HepG2 (cell line): Measurements from ENCODE around the gene BABAM2. TPM values are rescaled to one million over a fixed set of nuclear protein-coding genes. Genes with fewer than 3 reads are reported as not detected.

Experiments used
- ATAC-seq: fragments of 200-7000 bp; cut with Tn5 transposase; 3 replicates; pipeline ENCODE4 v1.9.1; 2020; ENCODE audit warnings: mild to moderate bottlenecking, moderate library complexity
- BruUV-seq: library from RNA; stranded (reverse); fragments of 400-500 nt; replicated peaks from 2 replicates; lab custom pipeline; 2021; lab: Mats Ljungman, UMichigan
- CTCF ChIA-PET: fragments of 300-600 bp; formaldehyde crosslinking; extraction: SDS; loops from one replicate; lab custom pipeline; 2021; ENCODE audit warnings: low total read pairs, inconsistent platforms, low intra/inter-chr PET ratio; lab: Yijun Ruan, JAX
- POLR2A ChIA-PET: fragments of 350-600 bp; sonication (Branson Sonifier 250); formaldehyde crosslinking; loops from one replicate; lab custom pipeline; 2020; ENCODE audit warnings: antibody characterized with exemption, inconsistent platforms; lab: Yijun Ruan, JAX
- DNase-seq: peaks from one replicate; pipeline ENCODE4 v3.0.0-alpha.2; 2015; ENCODE audit warnings: low spot score
- FAIRE-seq: peaks from 3 replicates; lab custom pipeline; 2011; peaks lifted over from hg19 to GRCh38; lab: Jason Lieb, UNC
- H2AFZ ChIP-seq: one replicate; pipeline ENCODE4 v1.6.1; 2011; ENCODE audit warnings: low read length, inconsistent platforms
- H3K27ac ChIP-seq: fragments of 300-600 bp; 3 replicates; pipeline ENCODE4 v1.8.0; 2011; ENCODE audit warnings: mixed run types, mild to moderate bottlenecking, mixed read lengths, low read length, inconsistent platforms; ENCODE audit not compliant: insufficient read depth; ENCODE audit errors: extremely low read length
- H3K27me3 ChIP-seq, 2 experiments: fragments of 200-600 bp in 1 of 2; 2 replicates in 1 of 2; 3 replicates in 1 of 2; pipeline versions ENCODE4 v1.6.0 to v1.8.0; 2011; ENCODE audit warnings: low read length in 2 of 2, mild to moderate bottlenecking in 2 of 2, moderate library complexity in 2 of 2, inconsistent platforms in 1 of 2; ENCODE audit not compliant: insufficient read depth in 2 of 2, control insufficient read depth in 1 of 2
- H3K36me3 ChIP-seq, 2 experiments: fragments of 200-600 bp in 1 of 2; replicated peaks in 1 of 2; 2 replicates in 1 of 2; 3 replicates in 1 of 2; pipeline versions ENCODE4 v1.5.1 to v1.8.0; 2011; ENCODE audit warnings: low read length in 2 of 2, inconsistent platforms in 1 of 2; ENCODE audit not compliant: insufficient read depth in 2 of 2, control insufficient read depth in 1 of 2
- H3K4me1 ChIP-seq: 2 replicates; pipeline ENCODE4 v1.5.1; 2012; ENCODE audit warnings: low read length, inconsistent platforms; ENCODE audit not compliant: insufficient read depth
- H3K4me2 ChIP-seq: 2 replicates; pipeline ENCODE4 v1.6.0; 2011; ENCODE audit warnings: low read depth, low read length, inconsistent platforms
- H3K4me3 ChIP-seq, 3 experiments: fragments of 200-600 bp in 1 of 3; sonication (generic), shearing (Covaris generic) in 1 of 3; replicated peaks in 1 of 3; 2 replicates each; pipeline ENCODE4 v1.5.1; 2011 to 2016; ENCODE audit warnings: low read length in 3 of 3, inconsistent platforms in 2 of 3, low read depth in 2 of 3, mild to moderate bottlenecking in 2 of 3, control low read depth in 1 of 3, mixed read lengths in 1 of 3; ENCODE audit not compliant: insufficient read depth in 1 of 3
- H3K79me2 ChIP-seq: one replicate; pipeline ENCODE4 v1.6.1; 2011; ENCODE audit warnings: low read length, inconsistent platforms; ENCODE audit not compliant: insufficient read depth
- H3K9ac ChIP-seq: 2 replicates; pipeline ENCODE4 v1.6.0; 2011; ENCODE audit warnings: mild to moderate bottlenecking, low read depth, low read length, inconsistent platforms; ENCODE audit not compliant: insufficient read depth
- H3K9me3 ChIP-seq: 2 replicates; pipeline ENCODE4 v1.5.1; 2012; ENCODE audit warnings: mild to moderate bottlenecking, low read length
- H4K20me1 ChIP-seq: 2 replicates; pipeline ENCODE4 v1.6.0; 2011; ENCODE audit warnings: inconsistent platforms, mild to moderate bottlenecking, low read length, moderate library complexity; ENCODE audit not compliant: insufficient read depth
- ATF7-NPFF ChIP-seq: sonication (generic); formaldehyde crosslinking; IDR thresholded peaks from 2 replicates; pipeline ENCODE4 v1.8.1; 2023; ENCODE audit warnings: mild to moderate bottlenecking, low read depth, missing genetic modification reagents, moderate library complexity
- CSRNP2 ChIP-seq: sonication (generic); formaldehyde crosslinking; conservative IDR thresholded peaks from 2 replicates; pipeline ENCODE4 v1.8.0; 2022; ENCODE audit warnings: low read depth, missing genetic modification reagents
- EHMT2 ChIP-seq: fragments of 200-600 bp; sonication (generic); IDR thresholded peaks from 2 replicates; pipeline ENCODE4 v1.7.0; 2017; ENCODE audit warnings: antibody characterized with exemption, low read depth, low read length, borderline replicate concordance
- FOXJ3 ChIP-seq: sonication (generic); formaldehyde crosslinking; IDR thresholded peaks from 2 replicates; pipeline ENCODE4 v1.4.0; 2020; ENCODE audit warnings: missing genetic modification reagents, mild to moderate bottlenecking, borderline replicate concordance
- FOXO4 ChIP-seq: sonication (generic); formaldehyde crosslinking; conservative IDR thresholded peaks from 2 replicates; pipeline ENCODE4 v1.8.1; 2023; ENCODE audit warnings: missing genetic modification reagents
- POGK ChIP-seq: sonication (generic); formaldehyde crosslinking; conservative IDR thresholded peaks from 2 replicates; pipeline ENCODE4 v1.8.0; 2022; ENCODE audit warnings: mild to moderate bottlenecking, moderate library complexity, missing genetic modification reagents
- RFXAP ChIP-seq: sonication (generic); formaldehyde crosslinking; IDR thresholded peaks from 2 replicates; pipeline ENCODE4 v1.4.0; 2020; ENCODE audit warnings: missing genetic modification reagents, borderline replicate concordance
- SALL1 ChIP-seq: sonication (generic); formaldehyde crosslinking; IDR thresholded peaks from 2 replicates; pipeline ENCODE4 v1.8.0; 2022; ENCODE audit warnings: mild to moderate bottlenecking, missing genetic modification reagents
- ZFP37 ChIP-seq: sonication (generic); formaldehyde crosslinking; IDR thresholded peaks from 2 replicates; pipeline ENCODE4 v1.4.0; 2020; ENCODE audit warnings: missing genetic modification reagents, borderline replicate concordance
- ZKSCAN1 ChIP-seq: fragments of 150-350 bp; IDR thresholded peaks from 2 replicates; pipeline ENCODE4 v1.6.1; 2014; ENCODE audit warnings: low read length
- ZNF343 ChIP-seq: sonication (generic); formaldehyde crosslinking; IDR thresholded peaks from 2 replicates; pipeline ENCODE4 v1.4.0; 2020; ENCODE audit warnings: mild to moderate bottlenecking, missing genetic modification reagents
- ZNF446 ChIP-seq: sonication (generic); formaldehyde crosslinking; IDR thresholded peaks from 2 replicates; pipeline ENCODE4 v1.5.0; 2020; ENCODE audit warnings: mild to moderate bottlenecking, missing genetic modification reagents
- ZNF460 ChIP-seq: sonication (generic); formaldehyde crosslinking; IDR thresholded peaks from 2 replicates; pipeline ENCODE4 v1.5.1; 2020; ENCODE audit warnings: missing genetic modification reagents, mild to moderate bottlenecking, borderline replicate concordance
- WGBS: methylation state at CpG from one replicate; pipeline ENCODE4 v1.1.6; 2017; ENCODE audit warnings: low lambda C conversion rate; 5-methylcytosine and 5-hydroxymethylcytosine counted together
- in situ Hi-C: cut with HindIII; loops from 2 replicates; pipeline ENCODE4 v1.10.0; 2017; ENCODE audit warnings: low pct_unique_long_range_greater_than_20kb; ENCODE audit not compliant: extremely low pct_ligation_motif_present
- intact Hi-C: fragments of 100-400 bp; cut with micrococcal nuclease; formaldehyde crosslinking; loops from one replicate; pipeline ENCODE4 v1.10.0; 2022; ENCODE audit not compliant: unreplicated experiment
- polyA plus RNA-seq, 8 experiments: library from polyadenylated mRNA; depleted of rRNA in 3 of 8; stranded (reverse) in 7 of 8; unstranded in 1 of 8; fragments of >200 nt; fragmentation: Illumina TruSeq in 4 of 8; extraction: Trizol in 4 of 8; gene quantifications; 2 replicates each; pipeline versions ENCODE4 v1.2.1 to v1.2.3, GENCODE V29; 2011 to 2016; ENCODE audit warnings: low read depth in 4 of 8, missing spikeins in 1 of 8, mixed read lengths in 1 of 8; ENCODE audit not compliant: insufficient read depth in 1 of 8
- total RNA-seq, 5 experiments: library from RNA; depleted of rRNA; stranded (reverse); fragments of >200 nt; fragmentation: Illumina TruSeq; extraction: Trizol; gene quantifications; 2 replicates each; pipeline ENCODE4 v1.2.3, GENCODE V29; 2016; ENCODE audit warnings: low read depth in 1 of 5

Gene BABAM2
- total and polyA plus RNA-seq, 2 of the 13 experiments (the other 11 are each of a cell fraction or from before 2014, with no cell fraction given), result 24.9 to 28.0 TPM

GRCh38 chr2:28045676-28046351 lies 155.3 kb downstream of the BABAM2 start:
- H3K9ac ChIP-seq, result no peak overlapping the region
- TF ChIP-seq FOXJ3 (CRISPR knock-in tag), result no peak
- no peak for TF ChIP-seq ZNF460 (CRISPR knock-in tag)
- TF ChIP-seq EHMT2, result no peak
- no peak for TF ChIP-seq ATF7-NPFF (CRISPR knock-in tag)
- TF ChIP-seq CSRNP2 (CRISPR knock-in tag), result no peak
- no peak for TF ChIP-seq SALL1
- no peak for TF ChIP-seq ZNF343 (CRISPR knock-in tag)
- TF ChIP-seq ZKSCAN1, result no peak
- no peak for TF ChIP-seq ZFP37 (CRISPR knock-in tag)
- no peak for TF ChIP-seq POGK (CRISPR knock-in tag)
- TF ChIP-seq ZNF446 (CRISPR knock-in tag), result no peak
- TF ChIP-seq FOXO4 (CRISPR knock-in tag), result no peak
- TF ChIP-seq RFXAP (CRISPR knock-in tag), result no peak
- 0 out of 5 replicates have a peak, but pooled peaks cover 0 to 4% of the 10 kb centered on the region in 2 experiments for H3K36me3 ChIP-seq
- H3K27me3 ChIP-seq, result no peaks in the 10 kb centered on the region
- POLR2A ChIA-PET, result no interaction called here
- H3K79me2 ChIP-seq, result no peaks in the 10 kb centered on the region
- no peak overlapping the region for H3K4me2 ChIP-seq
- FAIRE-seq (no peak), ATAC-seq (no peak), DNase-seq (no peak)
- in situ Hi-C loops (no loop called here), intact Hi-C loops (no loop called here)
- 96% methylated on average over 8 of the region's 8 CpGs for WGBS
- H4K20me1 ChIP-seq, result no peaks in the 10 kb centered on the region
- BruUV-seq, result no TSS peak
- CTCF ChIA-PET, result no interaction called here
- H3K27ac ChIP-seq, result no peak overlapping the region
- H2AFZ ChIP-seq, result no peak overlapping the region
- H3K4me1 ChIP-seq, result no peaks in the 10 kb centered on the region
- H3K4me3 ChIP-seq, result no peak overlapping the region
- H3K9me3 ChIP-seq, result no peaks in the 10 kb centered on the region
